ENCODE results near the gene CFAP54. TPM values are rescaled to one million over a fixed set of nuclear protein-coding genes. Genes with fewer than 3 reads are reported as not detected.

Gene CFAP54
- total and polyA plus RNA-seq, 2 experiments from 2014 or later = 0.07 to 0.76 TPM

GRCh38 chr12:96729886-96730285 lies 240.5 kb downstream of the CFAP54 start:
- H3K9me3 Mint-ChIP-seq = peaks cover 10% of the 10 kb centered on the region; the same call in 1 of the 3 replicates
- no peaks in the 10 kb centered on the region for H3K27me3 ChIP-seq (ENCODE audit: insufficient read depth)
- peaks cover 7% of the 10 kb centered on the region; the same call in 1 of the 2 replicates for H3K4me1 ChIP-seq (ENCODE audit: insufficient read depth)
- H3K4me3 Mint-ChIP-seq = no peak overlapping the region
- H3K4me1 Mint-ChIP-seq = peaks cover 2% of the 10 kb centered on the region; the same call in 1 of the 3 replicates
- H3K27ac Mint-ChIP-seq = no peak overlapping the region
- no peaks in the 10 kb centered on the region; the same call in 1 of the 2 replicates for H3K9me2 ChIP-seq (ENCODE audit: insufficient read depth)
- TF ChIP-seq POLR2AphosphoS5 (IDR thresholded peaks at IDR 0.05; ENCODE audit: low read depth) (no peak), ZNF114 (CRISPR knock-in tag; IDR thresholded peaks at IDR 0.05) (no peak), JUNB (IDR thresholded peaks at IDR 0.05; ENCODE audit: unreplicated experiment) (no peak), EZH2 (IDR thresholded peaks at IDR 0.05; ENCODE audit: low read depth, unreplicated experiment) (no peak)
- TF ChIP-seq, protein P1, sequence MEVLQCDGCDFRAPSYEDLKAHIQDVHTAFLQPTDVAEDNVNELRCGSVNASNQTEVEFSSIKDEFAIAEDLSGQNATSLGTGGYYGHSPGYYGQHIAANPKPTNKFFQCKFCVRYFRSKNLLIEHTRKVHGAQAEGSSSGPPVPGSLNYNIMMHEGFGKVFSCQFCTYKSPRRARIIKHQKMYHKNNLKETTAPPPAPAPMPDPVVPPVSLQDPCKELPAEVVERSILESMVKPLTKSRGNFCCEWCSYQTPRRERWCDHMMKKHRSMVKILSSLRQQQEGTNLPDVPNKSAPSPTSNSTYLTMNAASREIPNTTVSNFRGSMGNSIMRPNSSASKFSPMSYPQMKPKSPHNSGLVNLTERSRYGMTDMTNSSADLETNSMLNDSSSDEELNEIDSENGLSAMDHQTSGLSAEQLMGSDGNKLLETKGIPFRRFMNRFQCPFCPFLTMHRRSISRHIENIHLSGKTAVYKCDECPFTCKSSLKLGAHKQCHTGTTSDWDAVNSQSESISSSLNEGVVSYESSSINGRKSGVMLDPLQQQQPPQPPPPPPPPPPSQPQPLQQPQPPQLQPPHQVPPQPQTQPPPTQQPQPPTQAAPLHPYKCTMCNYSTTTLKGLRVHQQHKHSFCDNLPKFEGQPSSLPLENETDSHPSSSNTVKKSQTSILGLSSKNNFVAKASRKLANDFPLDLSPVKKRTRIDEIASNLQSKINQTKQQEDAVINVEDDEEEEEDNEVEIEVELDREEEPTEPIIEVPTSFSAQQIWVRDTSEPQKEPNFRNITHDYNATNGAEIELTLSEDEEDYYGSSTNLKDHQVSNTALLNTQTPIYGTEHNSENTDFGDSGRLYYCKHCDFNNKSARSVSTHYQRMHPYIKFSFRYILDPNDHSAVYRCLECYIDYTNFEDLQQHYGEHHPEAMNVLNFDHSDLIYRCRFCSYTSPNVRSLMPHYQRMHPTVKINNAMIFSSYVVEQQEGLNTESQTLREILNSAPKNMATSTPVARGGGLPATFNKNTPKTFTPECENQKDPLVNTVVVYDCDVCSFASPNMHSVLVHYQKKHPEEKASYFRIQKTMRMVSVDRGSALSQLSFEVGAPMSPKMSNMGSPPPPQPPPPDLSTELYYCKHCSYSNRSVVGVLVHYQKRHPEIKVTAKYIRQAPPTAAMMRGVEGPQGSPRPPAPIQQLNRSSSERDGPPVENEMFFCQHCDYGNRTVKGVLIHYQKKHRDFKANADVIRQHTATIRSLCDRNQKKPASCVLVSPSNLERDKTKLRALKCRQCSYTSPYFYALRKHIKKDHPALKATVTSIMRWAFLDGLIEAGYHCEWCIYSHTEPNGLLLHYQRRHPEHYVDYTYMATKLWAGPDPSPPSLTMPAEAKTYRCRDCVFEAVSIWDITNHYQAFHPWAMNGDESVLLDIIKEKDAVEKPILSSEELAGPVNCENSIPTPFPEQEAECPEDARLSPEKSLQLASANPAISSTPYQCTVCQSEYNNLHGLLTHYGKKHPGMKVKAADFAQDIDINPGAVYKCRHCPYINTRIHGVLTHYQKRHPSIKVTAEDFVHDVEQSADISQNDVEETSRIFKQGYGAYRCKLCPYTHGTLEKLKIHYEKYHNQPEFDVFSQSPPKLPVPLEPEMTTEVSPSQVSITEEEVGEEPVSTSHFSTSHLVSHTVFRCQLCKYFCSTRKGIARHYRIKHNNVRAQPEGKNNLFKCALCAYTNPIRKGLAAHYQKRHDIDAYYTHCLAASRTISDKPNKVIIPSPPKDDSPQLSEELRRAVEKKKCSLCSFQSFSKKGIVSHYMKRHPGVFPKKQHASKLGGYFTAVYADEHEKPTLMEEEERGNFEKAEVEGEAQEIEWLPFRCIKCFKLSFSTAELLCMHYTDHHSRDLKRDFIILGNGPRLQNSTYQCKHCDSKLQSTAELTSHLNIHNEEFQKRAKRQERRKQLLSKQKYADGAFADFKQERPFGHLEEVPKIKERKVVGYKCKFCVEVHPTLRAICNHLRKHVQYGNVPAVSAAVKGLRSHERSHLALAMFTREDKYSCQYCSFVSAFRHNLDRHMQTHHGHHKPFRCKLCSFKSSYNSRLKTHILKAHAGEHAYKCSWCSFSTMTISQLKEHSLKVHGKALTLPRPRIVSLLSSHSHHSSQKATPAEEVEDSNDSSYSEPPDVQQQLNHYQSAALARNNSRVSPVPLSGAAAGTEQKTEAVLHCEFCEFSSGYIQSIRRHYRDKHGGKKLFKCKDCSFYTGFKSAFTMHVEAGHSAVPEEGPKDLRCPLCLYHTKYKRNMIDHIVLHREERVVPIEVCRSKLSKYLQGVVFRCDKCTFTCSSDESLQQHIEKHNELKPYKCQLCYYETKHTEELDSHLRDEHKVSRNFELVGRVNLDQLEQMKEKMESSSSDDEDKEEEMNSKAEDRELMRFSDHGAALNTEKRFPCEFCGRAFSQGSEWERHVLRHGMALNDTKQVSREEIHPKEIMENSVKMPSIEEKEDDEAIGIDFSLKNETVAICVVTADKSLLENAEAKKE (CRISPR knock-in tag; IDR thresholded peaks at IDR 0.05) = no peak
- H3K36me3 ChIP-seq (ENCODE audit: insufficient read depth) = no peaks in the 10 kb centered on the region
- no peak overlapping the region for H3K4me3 ChIP-seq
- ATAC-seq (no peak), DNase-seq (ENCODE audit: low spot score) (no peak)
- peak overlapping the region; percentile 51; the same call in 1 of the 2 replicates for H3K4me2 ChIP-seq
- no peaks in the 10 kb centered on the region for H4K20me1 ChIP-seq (replicated peaks; ENCODE audit: insufficient read depth)
- H3F3A ChIP-seq (replicated peaks; ENCODE audit: low read depth) = no peaks in the 10 kb centered on the region
- peak overlapping the region; percentile 63; the same call in 1 of the 2 replicates for H2AFZ ChIP-seq
- no peaks in the 10 kb centered on the region for H3K79me2 ChIP-seq (replicated peaks; ENCODE audit: insufficient read depth)
- peaks cover 4% of the 10 kb centered on the region; the same call in 2 of the 3 replicates for H3K36me3 Mint-ChIP-seq (ENCODE audit: low read depth)
- H3K27ac ChIP-seq (ENCODE audit: low read depth) = no peak overlapping the region
- H3K27me3 Mint-ChIP-seq (ENCODE audit: insufficient read depth, low read depth, poor library complexity) = no peaks in the 10 kb centered on the region

DNA sequence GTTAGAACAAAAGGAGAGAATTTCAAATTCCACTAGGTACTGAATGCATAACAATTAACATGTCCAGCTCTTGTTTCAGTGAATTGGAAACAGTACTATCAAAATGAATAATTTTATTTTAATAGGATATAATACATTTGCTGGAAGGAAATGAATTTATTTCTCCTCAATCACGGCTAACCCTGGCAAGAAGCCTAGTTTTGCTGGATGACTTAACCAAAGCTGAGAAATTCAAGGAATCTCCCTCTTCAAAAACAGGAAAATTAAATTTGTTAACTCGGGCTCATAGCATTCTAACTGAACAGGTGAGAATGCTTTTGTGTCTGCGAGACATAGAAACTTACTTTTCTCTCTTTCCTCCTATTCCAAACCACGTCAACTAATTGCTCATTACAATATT lies 254.2 kb downstream of the CFAP54 start:
- H3K27ac Mint-ChIP-seq = no peak overlapping the region
- DNase-seq (ENCODE audit: low spot score) = peak; percentile 9
- H3K27me3 Mint-ChIP-seq (ENCODE audit: insufficient read depth, low read depth, poor library complexity) = no peaks in the 10 kb centered on the region
- TF ChIP-seq EZH2 (IDR thresholded peaks at IDR 0.05; ENCODE audit: low read depth, unreplicated experiment) (no peak), STAT1 (IDR thresholded peaks at IDR 0.05; ENCODE audit: unreplicated experiment) (no peak), JUNB (IDR thresholded peaks at IDR 0.05; ENCODE audit: unreplicated experiment) (no peak)
- TF ChIP-seq, protein P1 (CRISPR knock-in tag; IDR thresholded peaks at IDR 0.05) = no peak

More for the DNA sequence above, 254.2 kb downstream of the CFAP54 start:
- Mint-ChIP-seq H3K9me3 (no peaks in the 10 kb centered on the region), H3K36me3 (ENCODE audit: low read depth) (no peaks in the 10 kb centered on the region), H3K4me3 (no peak overlapping the region), H3K4me1 (peaks cover 2% of the 10 kb centered on the region; the same call in 1 of the 3 replicates)
- no peaks in the 10 kb centered on the region for H3K79me2 ChIP-seq (replicated peaks; ENCODE audit: insufficient read depth)
- H3K9me2 ChIP-seq (ENCODE audit: insufficient read depth) = no peaks in the 10 kb centered on the region
- no peak overlapping the region for H3K27ac ChIP-seq (ENCODE audit: low read depth)
- no peak overlapping the region for H3K4me2 ChIP-seq
- H2AFZ ChIP-seq = no peak overlapping the region
- H4K20me1 ChIP-seq (replicated peaks; ENCODE audit: insufficient read depth) = no peaks in the 10 kb centered on the region
- H3F3A ChIP-seq (replicated peaks; ENCODE audit: low read depth) = no peaks in the 10 kb centered on the region
- H3K27me3 ChIP-seq (ENCODE audit: insufficient read depth) = no peaks in the 10 kb centered on the region
- H3K4me3 ChIP-seq = no peak overlapping the region
- H3K36me3 ChIP-seq (ENCODE audit: insufficient read depth) = no peaks in the 10 kb centered on the region
- no peak for ATAC-seq
- H3K4me1 ChIP-seq (ENCODE audit: insufficient read depth) = no peaks in the 10 kb centered on the region
